Peyer's patch (tissue), 4 donors: ENCODE results near the gene GLO1. TPM values are rescaled to one million over a fixed set of nuclear protein-coding genes. Genes with fewer than 3 reads are reported as not detected.
A peak's percentile ranks its signal among the peaks of the same experiment; 100 is the strongest.

Experiments
- DNase-seq, 3 donors: peaks; one replicate each; pipeline ENCODE4 v3.0.0-alpha.2; 2017 to 2019
- H3K27ac ChIP-seq, 4 donors: fragments of 200-600 bp; sonication (generic); one replicate each; pipeline ENCODE4 v1.5.1; 2016 to 2019
- H3K27me3 ChIP-seq, 2 donors: fragments of 200-600 bp; sonication (generic); one replicate each; pipeline ENCODE4 v1.5.1; 2019
- H3K36me3 ChIP-seq, 3 donors: fragments of 200-600 bp; sonication (generic); one replicate each; pipeline ENCODE4 v1.5.1; 2016 to 2019
- H3K4me1 ChIP-seq, 4 donors: fragments of 200-600 bp; sonication (generic); one replicate each; pipeline ENCODE4 v1.5.1; 2016 to 2019
- H3K4me3 ChIP-seq, 4 donors: fragments of 200-600 bp; sonication (generic); 1 replicate in 3 of 4; 2 replicates in 1 of 4; pipeline ENCODE4 v1.5.1; 2016 to 2019; ENCODE audit warnings: mild to moderate bottlenecking in 1 of 4
- H3K9me3 ChIP-seq, 4 donors: fragments of 200-600 bp; sonication (generic); one replicate each; pipeline ENCODE4 v1.5.1; 2016 to 2019; ENCODE audit warnings: mild to moderate bottlenecking in 1 of 4
- POLR2A ChIP-seq, 2 donors: fragments of 450-650 bp; IDR thresholded peaks; one replicate each; pipeline ENCODE4 v1.5.1; 2017; ENCODE audit warnings: antibody characterized with exemption in 2 of 2, mild to moderate bottlenecking in 2 of 2, moderate library complexity in 2 of 2
- total RNA-seq, 4 donors: library from RNA; depleted of rRNA; stranded (reverse); fragments of >200 nt; gene quantifications; one replicate each; pipeline ENCODE4 v1.1.0, GENCODE V29; 2016
- TF ChIP-seq, protein P1 (sequence below), 6 experiments: fragments of 450-650 bp in 4 of 6; fragments of 200-600 bp in 2 of 6; sonication (generic) in 1 of 6; IDR thresholded peaks; one replicate each; pipeline ENCODE4 v1.5.1; 2017 to 2019; ENCODE audit warnings: antibody characterized with exemption in 6 of 6, mild to moderate bottlenecking in 3 of 6, moderate library complexity in 1 of 6

GLO1 gene
- total RNA-seq, 4 donors from 2014 or later = 62.1 to 190 (median 71.6) TPM

DNA sequence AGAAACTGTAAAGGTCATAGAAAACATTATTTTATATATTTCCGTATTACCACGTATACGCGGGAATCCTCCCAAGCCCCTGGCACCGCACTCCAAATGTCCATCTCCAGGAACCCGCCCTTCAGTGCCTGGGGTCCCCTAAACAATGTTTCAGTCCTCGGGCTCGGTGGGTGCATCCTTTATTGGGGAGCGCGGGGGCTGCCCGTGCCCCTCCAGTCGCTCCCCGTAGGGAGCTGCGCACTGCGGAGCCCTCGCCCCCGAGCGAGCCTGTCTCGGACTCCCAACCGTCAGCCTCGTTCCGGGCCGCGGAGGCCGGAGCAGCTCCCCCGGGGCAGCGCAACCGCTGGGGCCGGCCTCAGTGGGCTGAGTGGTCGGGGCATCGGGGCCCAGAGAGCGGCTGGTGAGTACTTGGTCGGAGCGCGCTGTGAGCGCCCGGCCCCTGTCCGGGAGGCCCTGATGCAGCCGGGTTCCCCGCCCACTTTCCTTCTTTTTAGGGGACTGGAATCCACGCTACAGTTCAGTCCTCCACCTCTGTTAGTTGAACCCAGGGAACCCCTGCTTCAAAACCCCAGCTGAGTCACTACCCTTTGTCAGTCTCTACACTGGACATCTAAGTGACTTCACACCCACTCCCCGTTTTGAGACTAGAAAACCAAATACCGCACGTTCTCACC lies 12.2 kb upstream of the GLO1 start, which contains the start of gene DNAH8:
Gene DNAH8 (plus strand): TSS at position 296 of the 674 bp plus-strand sequence. CDS start 7,499 bp downstream, outside the sequence.
- Histone ChIP-seq H3K9me3 (peaks cover 0 to 3% (median 0%) of the 10 kb centered on the region in 4 donors), H3K27me3 (no peaks in the 10 kb centered on the region), H3K4me3 (peak within 1 kb of the TSS; percentile 26 to 53 (median 43)), H3K27ac (peak within 1 kb of the TSS; percentile 5 to 46 (median 25)), H3K36me3 (no peaks in the 10 kb centered on the region), H3K4me1 (no peaks in the 10 kb centered on the region)
- TF ChIP-seq, protein P1, sequence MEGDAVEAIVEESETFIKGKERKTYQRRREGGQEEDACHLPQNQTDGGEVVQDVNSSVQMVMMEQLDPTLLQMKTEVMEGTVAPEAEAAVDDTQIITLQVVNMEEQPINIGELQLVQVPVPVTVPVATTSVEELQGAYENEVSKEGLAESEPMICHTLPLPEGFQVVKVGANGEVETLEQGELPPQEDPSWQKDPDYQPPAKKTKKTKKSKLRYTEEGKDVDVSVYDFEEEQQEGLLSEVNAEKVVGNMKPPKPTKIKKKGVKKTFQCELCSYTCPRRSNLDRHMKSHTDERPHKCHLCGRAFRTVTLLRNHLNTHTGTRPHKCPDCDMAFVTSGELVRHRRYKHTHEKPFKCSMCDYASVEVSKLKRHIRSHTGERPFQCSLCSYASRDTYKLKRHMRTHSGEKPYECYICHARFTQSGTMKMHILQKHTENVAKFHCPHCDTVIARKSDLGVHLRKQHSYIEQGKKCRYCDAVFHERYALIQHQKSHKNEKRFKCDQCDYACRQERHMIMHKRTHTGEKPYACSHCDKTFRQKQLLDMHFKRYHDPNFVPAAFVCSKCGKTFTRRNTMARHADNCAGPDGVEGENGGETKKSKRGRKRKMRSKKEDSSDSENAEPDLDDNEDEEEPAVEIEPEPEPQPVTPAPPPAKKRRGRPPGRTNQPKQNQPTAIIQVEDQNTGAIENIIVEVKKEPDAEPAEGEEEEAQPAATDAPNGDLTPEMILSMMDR (IDR thresholded peaks at IDR 0.05) = no peak
- no peak for TF ChIP-seq POLR2A (IDR thresholded peaks at IDR 0.05)
- peak in 1 of 3 donors; percentile 48 for DNase-seq

DNA sequence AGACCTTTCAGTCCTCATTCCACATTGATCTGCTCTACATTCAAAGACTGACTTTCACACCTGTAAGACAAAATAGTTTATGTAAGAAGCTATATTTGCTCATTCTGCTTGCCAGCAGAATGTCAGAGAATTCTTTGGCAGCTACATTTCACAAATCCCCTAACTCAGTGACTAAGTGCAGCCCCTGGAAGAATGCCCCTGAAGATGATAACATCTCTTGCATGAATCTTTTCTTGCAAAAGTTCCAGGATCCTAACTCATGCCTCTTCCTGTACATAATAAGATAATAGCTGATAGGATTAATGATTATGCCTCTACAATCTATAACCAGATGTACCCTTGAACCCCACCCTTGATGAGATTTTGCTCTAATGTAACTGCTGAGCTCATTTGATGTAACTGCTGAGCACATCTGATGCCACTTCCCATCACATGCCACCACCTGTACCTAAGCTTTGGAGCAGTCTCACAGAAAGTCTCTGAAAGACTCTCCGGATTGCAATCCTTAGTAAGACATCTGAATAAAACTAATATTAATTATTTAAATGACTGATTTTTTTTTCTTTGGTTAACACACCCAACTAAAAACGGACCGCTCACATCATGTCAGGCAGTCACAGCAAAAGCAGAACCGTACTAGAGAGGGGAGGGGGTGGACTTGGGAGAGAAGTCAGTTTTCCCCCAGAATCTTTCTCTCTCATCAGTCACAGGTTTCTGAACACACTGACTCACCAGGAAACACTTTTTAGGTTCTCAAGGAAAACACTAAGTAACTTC lies 11.5 kb upstream of the GLO1 start:
- H3K4me1 ChIP-seq = no peaks in the 10 kb centered on the region
- H3K4me3 ChIP-seq = peak overlapping the region; percentile 26 to 53 (median 43)
- peak overlapping the region in 3 of 4 donors; percentile 5 to 46 (median 25) for H3K27ac ChIP-seq
- peaks cover 0 to 3% (median 0%) of the 10 kb centered on the region in 4 donors for H3K9me3 ChIP-seq
- no peak for TF ChIP-seq POLR2A (IDR thresholded peaks at IDR 0.05)
- TF ChIP-seq, protein P1 (IDR thresholded peaks at IDR 0.05) = no peak
- H3K36me3 ChIP-seq = no peaks in the 10 kb centered on the region
- H3K27me3 ChIP-seq = no peaks in the 10 kb centered on the region
- no peak for DNase-seq

DNA sequence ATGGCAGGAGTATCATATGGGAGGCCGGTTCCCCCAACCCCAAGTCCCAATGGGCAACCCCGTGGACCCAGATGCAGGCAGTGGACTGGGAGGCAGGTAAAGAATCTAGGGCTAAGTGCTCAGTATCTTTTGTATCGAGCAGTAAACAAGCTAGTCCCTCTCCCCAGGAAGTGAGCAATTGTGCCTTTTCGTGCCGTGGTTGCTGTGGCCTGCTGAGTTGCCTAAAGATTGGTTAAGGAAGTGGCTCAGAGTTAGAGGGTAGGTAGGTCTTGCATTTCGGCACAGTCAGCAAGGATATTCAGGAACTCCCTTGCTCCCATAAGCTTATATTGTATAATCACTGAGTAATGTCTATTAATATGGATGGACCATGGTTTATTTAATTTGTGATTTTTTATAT lies 10.9 kb upstream of the GLO1 start:
- DNase-seq = peak in 2 of 3 donors; percentile 30 to 75
- TF ChIP-seq, protein P1 (IDR thresholded peaks at IDR 0.05) = no peak
- no peak for TF ChIP-seq POLR2A (IDR thresholded peaks at IDR 0.05)
- Histone ChIP-seq H3K9me3 (peaks cover 0 to 3% (median 0%) of the 10 kb centered on the region in 4 donors), H3K27me3 (no peaks in the 10 kb centered on the region), H3K4me3 (no peak overlapping the region), H3K4me1 (no peaks in the 10 kb centered on the region), H3K36me3 (no peaks in the 10 kb centered on the region), H3K27ac (peak overlapping the region; percentile 25 to 72 (median 45))

DNA sequence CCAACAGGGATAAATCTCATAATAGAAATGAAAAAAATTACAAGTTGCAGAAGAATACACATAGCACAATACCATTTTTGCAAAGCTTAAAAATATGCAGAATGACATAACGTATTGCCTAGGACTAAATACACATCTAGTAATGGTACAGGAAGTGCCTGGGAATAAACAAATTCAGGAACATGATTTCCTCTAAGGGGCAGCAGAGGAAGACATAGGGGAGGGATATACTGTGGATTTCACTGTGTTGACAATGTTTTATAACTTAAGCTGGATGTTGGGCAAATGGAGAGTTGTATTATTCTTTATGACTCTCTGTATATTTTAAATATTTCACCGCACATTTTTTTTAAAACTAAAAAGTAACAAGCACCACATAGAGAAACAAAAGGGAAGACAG lies 5.6 kb upstream of the GLO1 start:
- H3K27ac ChIP-seq = no peak overlapping the region
- no peaks in the 10 kb centered on the region for H3K27me3 ChIP-seq
- no peaks in the 10 kb centered on the region for H3K9me3 ChIP-seq
- H3K4me1 ChIP-seq = no peaks in the 10 kb centered on the region
- TF ChIP-seq, protein P1 (IDR thresholded peaks at IDR 0.05) = no peak
- no peak for TF ChIP-seq POLR2A (IDR thresholded peaks at IDR 0.05)
- no peak overlapping the region for H3K4me3 ChIP-seq
- DNase-seq = no peak
- no peaks in the 10 kb centered on the region for H3K36me3 ChIP-seq

DNA sequence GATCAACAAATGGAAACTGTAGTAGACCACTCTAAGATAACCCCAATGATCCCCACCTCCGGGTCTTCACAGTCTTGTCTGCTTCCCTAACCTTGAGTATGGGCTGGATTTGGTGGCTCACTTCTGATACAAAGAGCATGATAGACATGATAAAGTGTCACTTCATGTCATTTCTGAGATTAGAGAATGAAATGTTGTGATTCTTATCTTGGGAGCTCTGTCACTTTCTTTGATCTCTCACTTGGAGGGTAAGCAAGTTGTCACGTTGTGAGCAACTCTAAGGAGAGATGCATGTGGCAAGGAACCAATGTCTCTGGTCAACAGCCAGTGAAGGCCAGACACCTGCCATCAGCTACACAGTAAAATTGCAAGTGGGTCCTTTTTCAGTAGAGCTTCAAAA lies 3.0 kb upstream of the GLO1 start:
- Histone ChIP-seq H3K27me3 (no peaks in the 10 kb centered on the region), H3K9me3 (no peaks in the 10 kb centered on the region), H3K4me3 (no peak overlapping the region), H3K4me1 (peaks cover 0 to 5% (median 2%) of the 10 kb centered on the region in 4 donors), H3K27ac (no peak overlapping the region), H3K36me3 (no peaks in the 10 kb centered on the region)
- TF ChIP-seq POLR2A (IDR thresholded peaks at IDR 0.05) = no peak
- TF ChIP-seq, protein P1 (IDR thresholded peaks at IDR 0.05) = no peak
- DNase-seq = no peak
